ENCODE measurements around the gene HOXB3.

DNA sequence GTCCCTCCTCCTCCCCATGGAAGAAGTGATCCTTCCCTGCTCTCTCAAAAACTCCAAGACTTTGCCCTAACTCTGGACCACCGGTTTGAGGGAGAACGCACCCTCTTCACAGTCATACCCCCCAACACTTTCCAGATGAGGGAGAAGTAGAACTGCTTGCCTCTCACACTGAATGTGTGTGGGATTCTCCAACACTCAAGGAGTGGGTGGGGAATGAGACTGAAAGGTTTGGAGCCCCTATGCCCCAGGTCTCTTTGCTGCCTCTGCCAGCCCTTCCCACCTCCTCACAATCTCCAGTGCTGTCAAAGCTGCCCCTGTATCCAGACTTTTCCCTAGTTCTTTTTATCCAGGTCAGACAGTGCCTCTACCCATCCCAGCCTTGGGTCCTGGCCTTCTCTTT, 23.3 kb downstream of the HOXB3 start:
- TF ChIP-seq CTCF (IDR thresholded peaks at IDR 0.05) (no peak), POLR2A (IDR thresholded peaks at IDR 0.05) (no peak)
